HCT116 (cell line): ENCODE measurements around the gene KCNMB1. TPM values are rescaled to one million over a fixed set of nuclear protein-coding genes. Genes with fewer than 3 reads are reported as not detected.

Source experiments
- ATAC-seq: fragments of 200-7000 bp; cut with Tn5 transposase; 2 replicates; pipeline ENCODE4 v1.9.1; 2020; ENCODE audit warnings: mild to moderate bottlenecking, moderate library complexity
- BruUV-seq: library from RNA; stranded (reverse); fragments of 400-500 nt; replicated peaks from 2 replicates; lab custom pipeline; 2021; lab: Mats Ljungman, UMichigan
- CTCF ChIA-PET: fragments of 300-600 bp; sonication (Branson Sonifier 250); formaldehyde crosslinking; loops from one replicate; lab custom pipeline; 2021; ENCODE audit warnings: antibody characterized with exemption; lab: Charles Lee
- POLR2A ChIA-PET: fragments of 300-600, 350-600 bp; sonication (Branson Sonifier 250); formaldehyde crosslinking; loops from one replicate; lab custom pipeline; 2021; ENCODE audit warnings: antibody characterized with exemption; lab: Charles Lee
- RAD21 ChIA-PET, 2 experiments: fragments of 300-600 bp; sonication (Branson Sonifier 250); formaldehyde crosslinking; loops; one replicate each; lab custom pipeline; 2023; ENCODE audit warnings: low total read pairs in 2 of 2; ENCODE audit not compliant: uncharacterized antibody in 2 of 2, unreplicated experiment in 2 of 2, low non-redundant PET in 1 of 2; lab: Charles Lee
- DNase-seq: peaks from one replicate; pipeline ENCODE4 v3.0.0-alpha.2; 2010; ENCODE audit warnings: low read depth, low spot score
- H2AFZ ChIP-seq: fragments of 200-600 bp; shearing (Covaris generic), sonication (generic); 2 replicates; pipeline ENCODE4 v1.6.1; 2017; ENCODE audit warnings: low read depth, mixed run types, mixed read lengths, antibody characterized with exemption, low read length; ENCODE audit not compliant: poor library complexity, severe bottlenecking
- H3K27ac ChIP-seq: 2 replicates; pipeline ENCODE4 v1.5.1; 2012; ENCODE audit warnings: low read depth, low read length
- H3K27me3 ChIP-seq: fragments of 200-600 bp; sonication (generic); 2 replicates; pipeline ENCODE4 v1.6.1; 2016; ENCODE audit warnings: mixed run types, low read length, mixed read lengths; ENCODE audit not compliant: insufficient read depth
- H3K36me3 ChIP-seq, 2 experiments: fragments of 200-500 bp in 1 of 2; fragments of 200-600 bp in 1 of 2; sonication (Bioruptor generic) in 1 of 2; sonication (generic) in 1 of 2; 2 replicates each; pipeline versions ENCODE4 v1.5.1 to v1.6.1; 2014 to 2016; ENCODE audit warnings: low read length in 2 of 2, inconsistent platforms in 1 of 2, mixed read lengths in 1 of 2, mixed run types in 1 of 2; ENCODE audit not compliant: insufficient read depth in 2 of 2, control insufficient read depth in 1 of 2
- H3K4me1 ChIP-seq, 2 experiments: fragments of 200-600 bp in 1 of 2; sonication (generic) in 1 of 2; 2 replicates each; pipeline versions ENCODE4 v1.5.1 to v1.6.1; 2012 to 2017; ENCODE audit warnings: low read length in 2 of 2, inconsistent platforms in 1 of 2, mild to moderate bottlenecking in 1 of 2, mixed read lengths in 1 of 2, mixed run types in 1 of 2, moderate library complexity in 1 of 2; ENCODE audit not compliant: insufficient read depth in 2 of 2, control insufficient read depth in 1 of 2
- H3K4me2 ChIP-seq: fragments of 200-600 bp; sonication (generic); 2 replicates; pipeline ENCODE4 v1.6.1; 2017; ENCODE audit warnings: mixed run types, low read length, mixed read lengths
- H3K4me3 ChIP-seq, 2 experiments: fragments of 200-600 bp in 1 of 2; sonication (generic) in 1 of 2; replicated peaks in 1 of 2; 2 replicates each; pipeline ENCODE4 v1.5.1; 2011 to 2016; ENCODE audit warnings: low read length in 2 of 2, control low read depth in 1 of 2, low read depth in 1 of 2, mild to moderate bottlenecking in 1 of 2, mixed read lengths in 1 of 2, mixed run types in 1 of 2
- H3K79me2 ChIP-seq: fragments of 200-600 bp; sonication (generic); 2 replicates; pipeline ENCODE4 v1.6.1; 2017; ENCODE audit warnings: mild to moderate bottlenecking, mixed run types, low read length, moderate library complexity, mixed read lengths; ENCODE audit not compliant: insufficient read depth
- H3K9ac ChIP-seq: fragments of 200-600 bp; sonication (generic); 2 replicates; pipeline ENCODE4 v1.6.1; 2016; ENCODE audit warnings: low read length, mixed read lengths
- H3K9me2 ChIP-seq: fragments of 200-600 bp; sonication (generic), shearing (Covaris generic); 2 replicates; pipeline ENCODE4 v1.6.1; 2017; ENCODE audit warnings: mixed run types, mild to moderate bottlenecking, moderate library complexity; ENCODE audit not compliant: insufficient read depth
- H3K9me3 ChIP-seq, 2 experiments: fragments of 200-500 bp in 1 of 2; fragments of 200-600 bp in 1 of 2; sonication (Bioruptor generic) in 1 of 2; sonication (generic) in 1 of 2; 2 replicates each; pipeline ENCODE4 v1.6.1; 2014 to 2017; ENCODE audit warnings: low read length in 2 of 2, mixed read lengths in 2 of 2, inconsistent platforms in 1 of 2, low read depth in 1 of 2, mild to moderate bottlenecking in 1 of 2, mixed run types in 1 of 2, moderate library complexity in 1 of 2; ENCODE audit not compliant: control insufficient read depth in 1 of 2, insufficient read depth in 1 of 2
- H4K20me1 ChIP-seq: fragments of 200-600 bp; sonication (generic), shearing (Covaris generic); 2 replicates; pipeline ENCODE4 v1.6.1; 2017; ENCODE audit warnings: mixed run types, mild to moderate bottlenecking, moderate library complexity; ENCODE audit not compliant: insufficient read depth
- ELF1 ChIP-seq: IDR thresholded peaks from 2 replicates; pipeline ENCODE4 v1.6.1; 2012; ENCODE audit warnings: low read depth, borderline replicate concordance
- EZH2 ChIP-seq: fragments of 200-600 bp; sonication (generic); IDR thresholded peaks from 2 replicates; pipeline ENCODE4 v1.6.1; 2017; ENCODE audit warnings: antibody characterized with exemption, mixed run types
- FOSL1 ChIP-seq: IDR thresholded peaks from 2 replicates; pipeline ENCODE4 v1.6.1; 2012; ENCODE audit warnings: low read depth
- POLR2A ChIP-seq: IDR thresholded peaks from 2 replicates; pipeline ENCODE4 v1.7.0; 2011; ENCODE audit warnings: borderline replicate concordance; ENCODE audit not compliant: insufficient read depth, insufficient read length; ENCODE audit errors: extremely low read depth
- POLR2AphosphoS5 ChIP-seq: IDR thresholded peaks from 2 replicates; pipeline ENCODE4 v1.6.1; 2011; ENCODE audit warnings: mild to moderate bottlenecking, low read depth, low read length, moderate library complexity
- RAD21 ChIP-seq: IDR thresholded peaks from 2 replicates; pipeline ENCODE4 v1.6.1; 2012; ENCODE audit warnings: low read depth, mild to moderate bottlenecking
- REST ChIP-seq: IDR thresholded peaks from 2 replicates; pipeline ENCODE4 v1.6.1; 2012; ENCODE audit warnings: low read depth
- SIN3A ChIP-seq: IDR thresholded peaks from 2 replicates; pipeline ENCODE4 v1.6.1; 2012; ENCODE audit warnings: low read depth
- SP1 ChIP-seq: IDR thresholded peaks from 2 replicates; pipeline ENCODE4 v1.6.1; 2012; ENCODE audit warnings: low read depth
- SRF ChIP-seq: IDR thresholded peaks from 2 replicates; pipeline ENCODE4 v1.6.1; 2012; ENCODE audit warnings: low read depth
- TCF7L2 ChIP-seq: IDR thresholded peaks from 2 replicates; pipeline ENCODE4 v1.7.0; 2011; ENCODE audit warnings: borderline replicate concordance, inconsistent platforms; ENCODE audit not compliant: insufficient read depth, insufficient read length; ENCODE audit errors: extremely low read depth
- YY1 ChIP-seq: IDR thresholded peaks from 2 replicates; pipeline ENCODE4 v1.6.1; 2011; ENCODE audit warnings: low read length, low read depth, moderate library complexity, mild to moderate bottlenecking; ENCODE audit not compliant: insufficient replicate concordance; ENCODE audit errors: extremely low read depth
- ZFX ChIP-seq: fragments of 450-650 bp; IDR thresholded peaks from 2 replicates; pipeline ENCODE4 v1.6.1; 2017
- ZNF274 ChIP-seq: fragments of 200-500 bp; sonication (Bioruptor generic); IDR thresholded peaks from 2 replicates; pipeline ENCODE4 v1.6.1; 2014; ENCODE audit warnings: mild to moderate bottlenecking, low read depth, low read length, inconsistent platforms
- intact Hi-C: fragments of 100-400 bp; cut with micrococcal nuclease; formaldehyde crosslinking; loops from 2 replicates; pipeline ENCODE4 v1.10.0; 2022
- total RNA-seq: library from RNA; stranded (reverse); gene quantifications from one replicate; pipeline ENCODE4 v1.2.1, GENCODE V29; 2021; ENCODE audit not compliant: unreplicated experiment

KCNMB1 gene
- total RNA-seq, 1 experiment from 2014 or later: not detected

GRCh38 chr5:170366276-170366675 lies 22.9 kb downstream of the KCNMB1 start:
- Histone ChIP-seq H2AFZ (no peak overlapping the region), H3K36me3 (no peaks in the 10 kb centered on the region)
- TF ChIP-seq SIN3A (no peak), YY1 (no peak), POLR2AphosphoS5 (no peak), ZNF274 (no peak), RAD21 (no peak), ELF1 (no peak), SP1 (no peak), SRF (no peak)
- TF ChIP-seq, all 23 proteins: peak for 0
- RAD21 ChIA-PET: no interaction called here
- ATAC-seq (no peak), DNase-seq (no peak)
- no peak overlapping the region for H3K4me2 ChIP-seq
- no peak overlapping the region for H3K4me3 ChIP-seq
- BruUV-seq: no TSS peak
- no peak overlapping the region for H3K27ac ChIP-seq
- no peaks in the 10 kb centered on the region for H3K9me2 ChIP-seq
- peaks cover 30% of the 10 kb centered on the region for H3K27me3 ChIP-seq
- H4K20me1 ChIP-seq: no peaks in the 10 kb centered on the region
- no peaks in the 10 kb centered on the region for H3K9me3 ChIP-seq
- no peaks in the 10 kb centered on the region for H3K79me2 ChIP-seq
- H3K4me1 ChIP-seq: no peaks in the 10 kb centered on the region
- H3K9ac ChIP-seq: no peak overlapping the region
- POLR2A ChIA-PET: no interaction called here
- intact Hi-C loops: no loop called here
- CTCF ChIA-PET: no interaction called here

- Histone ChIP-seq H3K9me3 (no peaks in the 10 kb centered on the region), H3K27me3 (peaks cover 26% of the 10 kb centered on the region), H3K36me3 (no peaks in the 10 kb centered on the region), H3K4me2 (no peak overlapping the region), H3K27ac (no peak overlapping the region), H4K20me1 (no peaks in the 10 kb centered on the region), H3K79me2 (no peaks in the 10 kb centered on the region), H3K9ac (no peak overlapping the region), H3K9me2 (no peaks in the 10 kb centered on the region), H3K4me3 (no peak overlapping the region), H3K4me1 (no peaks in the 10 kb centered on the region), H2AFZ (no peak overlapping the region)
- DNase-seq: no peak
- intact Hi-C loops: no loop called here
- TF ChIP-seq EZH2: no peak
- TF ChIP-seq POLR2A: no peak
- TF ChIP-seq FOSL1: no peak
- TF ChIP-seq SIN3A: no peak
- no peak for TF ChIP-seq ZFX
- TF ChIP-seq TCF7L2: no peak
- TF ChIP-seq RAD21: no peak
- TF ChIP-seq POLR2AphosphoS5: no peak
- no peak for TF ChIP-seq YY1
- no peak for TF ChIP-seq REST
- POLR2A ChIA-PET: no interaction called here
- no TSS peak for BruUV-seq
- CTCF ChIA-PET: no interaction called here
- ATAC-seq: no peak
- RAD21 ChIA-PET: no interaction called here
Observed at GRCh38 chr5:170365831-170366230, 23.3 kb downstream of the KCNMB1 start.
